ENCODE measurements around the gene NIBAN1. TPM values are rescaled to one million over a fixed set of nuclear protein-coding genes. Genes with fewer than 3 reads are reported as not detected.

NIBAN1 gene
- total RNA-seq, 1 experiment from 2014 or later: 5.9 TPM

- Histone ChIP-seq H2BK12ac (ENCODE audit: insufficient read length, low read depth, low read length) (no peak overlapping the region), H3K79me1 (ENCODE audit: insufficient read depth, low read depth, low read length, poor library complexity, severe bottlenecking) (no peaks in the 10 kb centered on the region), H4K20me1 (ENCODE audit: control insufficient read depth, insufficient read depth, insufficient read length) (no peaks in the 10 kb centered on the region), H3K9ac (ENCODE audit: extremely low read depth, insufficient read length, low read length) (no peak overlapping the region), H3K27me3 (ENCODE audit: insufficient read depth, low read length) (peaks cover 16% of the 10 kb centered on the region; the same call in 1 of the 2 replicates), H2AFZ (ENCODE audit: low read length) (no peak overlapping the region), H2AK5ac (ENCODE audit: insufficient read length, low read length) (no peak overlapping the region), H3K18ac (ENCODE audit: insufficient read length, low read depth, low read length) (no peak overlapping the region), H3T11ph (ENCODE audit: low read length) (no peak overlapping the region), H2BK5ac (ENCODE audit: insufficient read length, low read length) (no peak overlapping the region), H2BK15ac (ENCODE audit: low read depth, low read length) (no peak overlapping the region), H4K91ac (ENCODE audit: insufficient read length, low read depth, low read length) (no peak overlapping the region), H3K27ac (ENCODE audit: insufficient read length, low read depth, low read length) (no peak overlapping the region), H3K14ac (ENCODE audit: insufficient read depth, low read length) (no peak overlapping the region), H4K5ac (ENCODE audit: insufficient read length, low read depth, low read length) (no peak overlapping the region), H3K4ac (ENCODE audit: low read depth, low read length) (no peak overlapping the region), H3K79me2 (ENCODE audit: insufficient read depth, low read length) (no peaks in the 10 kb centered on the region), H4K8ac (replicated peaks; ENCODE audit: insufficient read length, low read depth, low read length) (no peak overlapping the region), H3K56ac (ENCODE audit: insufficient read length, low read depth, low read length) (no peak overlapping the region), H3K9me3 (ENCODE audit: control insufficient read depth, low read depth, low read length) (no peaks in the 10 kb centered on the region), H3K4me1 (ENCODE audit: insufficient read depth, low read length) (no peaks in the 10 kb centered on the region; the same call in 1 of the 2 replicates), H3K23me2 (ENCODE audit: insufficient read length, low read depth, low read length, poor library complexity, severe bottlenecking) (peaks cover 10% of the 10 kb centered on the region), H2BK120ac (ENCODE audit: low read depth, low read length, poor library complexity, severe bottlenecking) (no peak overlapping the region), H3K23ac (ENCODE audit: insufficient read length, low read depth, low read length) (no peak overlapping the region), H3K4me2 (ENCODE audit: insufficient read depth, insufficient read length, low read length) (no peak overlapping the region), H2BK20ac (ENCODE audit: low read depth, low read length, poor library complexity, severe bottlenecking) (no peak overlapping the region)
- H3K27me3 Mint-ChIP-seq (ENCODE audit: low read depth): peaks cover 58% of the 10 kb centered on the region
- TF ChIP-seq CTCF (conservative IDR thresholded peaks at IDR 0.05): no peak
- 100% methylated on average over 1 of the region's 6 CpGs for WGBS (ENCODE audit: extremely low coverage, insufficient read length, low lambda C conversion rate)
- DNase-seq: no peak
- H3K27ac Mint-ChIP-seq: no peak overlapping the region
- H3K36me3 Mint-ChIP-seq (ENCODE audit: insufficient read depth in 1 of 3, low read depth in 3 of 3): no peaks in the 10 kb centered on the region
- peak overlapping the region in 1 of 2 experiments; percentile 84; a peak in 3 of 5 replicates for H3K4me3 Mint-ChIP-seq
- no peaks in the 10 kb centered on the region; a peak in 1 of 5 replicates for H3K9me3 Mint-ChIP-seq
- H3K4me1 Mint-ChIP-seq: peaks cover 8 to 13% of the 10 kb centered on the region in 2 experiments
These were observed 1.0 kb upstream of the NIBAN1 start for GRCh38 chr1:184975208-184975870.

Measured in H9 (cell line).